NCI-H2081 (cell line): ENCODE data around the gene TOB2.

Source experiments
- DNase-seq, 2 experiments: peaks; one replicate each; lab custom pipeline; 2025; lab: John Stamatoyannopoulos, UW

TOB2 gene, protein sequence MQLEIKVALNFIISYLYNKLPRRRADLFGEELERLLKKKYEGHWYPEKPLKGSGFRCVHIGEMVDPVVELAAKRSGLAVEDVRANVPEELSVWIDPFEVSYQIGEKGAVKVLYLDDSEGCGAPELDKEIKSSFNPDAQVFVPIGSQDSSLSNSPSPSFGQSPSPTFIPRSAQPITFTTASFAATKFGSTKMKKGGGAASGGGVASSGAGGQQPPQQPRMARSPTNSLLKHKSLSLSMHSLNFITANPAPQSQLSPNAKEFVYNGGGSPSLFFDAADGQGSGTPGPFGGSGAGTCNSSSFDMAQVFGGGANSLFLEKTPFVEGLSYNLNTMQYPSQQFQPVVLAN

DNA sequence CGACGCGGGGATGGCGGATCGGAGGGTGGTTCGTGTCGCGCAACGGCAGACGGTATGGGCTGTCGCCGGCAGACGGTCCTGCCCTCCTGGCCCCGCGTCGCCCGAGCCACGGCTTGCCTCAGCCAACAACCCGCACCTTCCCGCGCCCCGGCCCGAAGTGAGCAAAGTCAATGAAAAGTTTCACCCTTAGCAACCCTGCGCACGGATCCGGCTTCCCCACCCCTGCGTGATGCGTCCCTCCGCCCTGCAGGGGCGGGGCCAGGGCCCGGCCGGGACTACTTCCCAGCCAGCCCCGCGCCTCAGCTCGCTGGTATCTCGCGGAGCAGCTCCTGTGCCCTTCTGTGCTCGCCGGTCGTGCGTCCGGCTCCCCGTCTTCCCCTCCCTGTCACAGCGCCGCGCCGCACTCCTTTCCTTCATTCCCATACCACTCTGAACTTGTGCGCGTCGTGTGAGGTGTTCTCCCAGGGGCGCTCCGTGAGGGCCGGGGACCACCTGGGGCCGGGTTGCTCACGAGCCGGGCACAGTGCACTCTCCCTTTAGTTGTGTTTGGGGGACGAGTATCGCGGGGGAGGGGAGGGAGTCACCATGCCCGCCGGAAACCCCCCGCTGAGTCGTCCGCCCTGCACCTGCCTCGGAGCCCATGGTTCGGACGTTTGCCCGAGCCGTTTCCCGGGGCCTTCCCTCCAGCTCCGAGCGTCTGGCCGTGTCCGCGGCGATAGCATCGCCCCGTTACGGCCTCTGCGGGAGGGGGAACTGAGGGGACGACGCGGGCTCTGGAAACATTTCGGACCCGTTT lies at the start of gene TOB2:
Gene TOB2, minus strand, starts transcription at position 163 of the 796 bp plus-strand sequence. CDS start 9,456 bp downstream, outside the sequence.
- DNase-seq: peak; percentile 81 to 91

DNA sequence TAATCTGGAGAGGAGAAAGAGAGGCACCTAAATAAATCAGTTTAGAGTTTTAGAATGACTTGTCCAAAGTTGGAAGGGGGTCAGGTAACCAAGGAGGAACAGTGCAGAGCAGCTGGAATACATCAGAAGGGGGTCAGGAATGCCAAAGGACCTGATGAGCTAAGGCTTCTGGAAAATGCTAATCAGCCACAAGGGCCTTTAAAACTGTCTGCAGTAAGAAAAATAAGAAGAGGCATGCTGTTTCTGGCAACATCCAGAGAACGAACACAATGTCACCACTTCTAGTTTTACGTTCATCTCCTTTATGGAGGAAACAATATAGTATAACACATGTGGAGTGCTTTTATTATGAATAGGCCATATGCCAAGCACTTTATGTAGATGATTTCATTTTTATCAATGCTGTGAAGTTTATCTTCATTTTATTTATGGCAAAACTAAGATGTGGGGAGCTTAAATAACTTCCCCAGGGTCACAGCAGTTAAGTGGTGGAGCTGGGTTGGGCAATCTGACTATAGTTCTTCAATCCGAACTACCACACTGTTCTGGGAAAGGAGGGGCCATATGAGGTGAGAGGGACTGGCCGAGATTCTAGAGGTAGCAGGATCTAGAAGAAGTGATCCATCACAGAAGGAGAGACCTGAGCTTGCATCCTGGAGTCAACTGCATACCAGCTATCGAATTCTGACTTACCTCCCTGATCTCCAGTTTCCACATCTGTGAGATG lies 44.9 kb upstream of the TOB2 start:
- DNase-seq: no peak

DNA sequence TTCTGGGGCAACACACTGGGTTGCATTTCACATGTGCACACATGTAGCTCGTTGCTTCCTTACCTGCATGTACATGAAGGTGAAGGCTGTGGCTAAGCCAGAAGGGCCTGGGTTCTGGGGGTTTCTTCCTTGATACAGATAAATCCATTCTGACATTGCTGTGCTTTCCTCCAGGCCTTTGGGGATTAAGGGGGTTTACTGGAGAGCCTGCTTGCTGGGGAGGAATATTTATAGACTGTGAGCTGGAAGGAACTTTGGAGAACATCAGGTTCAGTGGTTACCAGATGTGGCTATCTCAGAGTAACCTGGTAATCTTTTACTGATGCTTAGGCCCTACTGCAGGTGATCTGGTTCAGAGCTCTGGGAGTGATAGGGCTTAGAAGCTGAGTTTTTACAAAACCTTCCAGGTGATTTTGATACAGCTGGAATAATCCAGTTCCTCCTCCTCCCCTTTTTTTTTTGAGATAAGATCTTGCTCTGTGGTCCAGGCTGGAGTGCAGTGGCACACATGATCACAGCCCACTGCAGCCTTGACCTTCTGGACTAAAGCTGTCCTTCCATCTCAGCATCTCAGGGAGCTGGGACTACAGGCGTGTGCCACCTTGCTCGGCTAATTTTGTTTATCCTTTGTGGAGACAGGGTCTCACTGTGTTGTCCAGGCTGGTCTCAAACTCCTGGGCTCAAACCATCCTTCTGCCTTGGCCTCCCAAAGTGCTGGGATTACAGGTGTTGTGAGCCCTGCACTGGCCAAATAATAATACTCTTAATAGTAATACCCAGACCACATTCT lies 42.2 kb upstream of the TOB2 start:
- no peak for DNase-seq

DNA sequence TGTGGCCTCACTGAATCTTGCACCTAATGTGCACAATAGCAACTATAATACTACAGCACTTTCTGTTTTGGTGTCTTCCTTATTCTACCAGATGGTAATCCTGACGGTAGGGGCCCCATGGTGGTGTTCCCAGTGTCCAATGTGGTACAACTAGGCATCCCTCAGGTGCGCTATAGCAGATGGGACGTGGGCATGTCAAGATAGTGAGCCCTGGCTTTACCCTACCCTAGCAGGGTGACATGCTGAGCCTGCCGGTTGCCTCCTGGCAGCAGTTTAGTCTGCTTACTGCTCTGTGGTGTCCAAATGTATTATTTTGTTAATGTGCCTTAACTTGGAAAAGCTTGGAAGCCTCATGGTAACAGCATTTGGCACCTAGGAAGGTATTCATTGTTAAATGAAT lies 41.5 kb upstream of the TOB2 start:
- no peak for DNase-seq

DNA sequence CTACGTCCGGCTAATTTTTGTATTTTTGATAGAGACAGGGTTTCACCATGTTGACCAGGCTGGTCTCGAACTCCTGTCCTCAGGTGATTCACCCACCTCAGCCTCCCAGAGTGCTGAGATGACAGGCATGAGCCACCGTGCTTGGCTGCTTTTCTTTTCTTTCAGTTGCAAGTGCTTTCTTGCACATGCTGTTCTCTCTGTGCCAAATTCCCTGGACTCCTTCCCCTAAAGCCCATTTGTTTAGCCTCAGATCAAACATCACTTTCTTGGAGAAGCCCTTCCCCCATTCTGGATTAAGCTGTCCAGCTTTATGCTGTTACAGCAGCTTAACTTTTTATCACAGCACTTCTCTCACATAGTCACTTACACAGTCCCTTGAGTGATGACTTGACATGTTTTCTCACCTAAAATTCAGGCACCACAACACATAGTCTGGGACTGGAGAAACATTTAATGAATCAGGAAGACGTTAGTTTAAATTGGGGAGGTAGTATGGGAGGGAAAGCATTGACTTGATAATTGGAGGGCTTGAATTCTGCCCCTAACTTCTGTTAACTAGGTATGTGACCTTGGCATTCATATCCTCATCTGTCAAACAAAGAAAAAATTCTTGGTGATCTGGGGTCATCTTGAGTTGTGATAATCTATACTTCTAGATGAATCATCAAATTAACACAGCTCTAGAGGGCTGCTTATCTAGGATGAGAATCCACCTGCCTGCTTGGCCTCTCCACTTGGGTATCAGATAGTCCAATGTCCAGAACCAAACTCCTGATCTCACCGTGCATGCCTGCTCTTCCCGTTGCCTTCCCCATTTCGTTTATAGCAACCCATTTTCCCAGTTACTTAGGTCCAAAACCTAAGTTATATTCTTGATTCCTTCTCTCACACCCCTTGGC lies 40.7 kb upstream of the TOB2 start:
- no peak for DNase-seq

DNA sequence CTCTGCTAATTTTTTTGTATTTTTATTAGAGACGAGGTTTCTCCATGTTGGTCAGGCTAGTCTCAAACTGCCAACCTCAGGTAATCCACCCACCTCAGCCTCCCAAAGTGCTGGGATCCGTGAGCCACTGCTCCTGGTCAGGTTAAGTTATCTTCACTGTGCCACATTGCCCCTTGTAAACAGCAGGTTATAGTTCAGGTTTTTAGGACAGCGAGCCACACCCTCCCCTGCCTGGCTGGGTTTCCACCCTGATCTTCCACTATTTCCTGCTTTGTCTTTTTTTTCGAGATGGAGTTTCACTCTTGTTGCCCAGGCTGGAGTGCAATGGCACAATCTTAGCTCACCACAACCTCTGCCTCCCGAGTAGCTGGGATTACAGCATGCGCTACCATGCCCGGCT lies 38.4 kb upstream of the TOB2 start:
- no peak for DNase-seq

DNA sequence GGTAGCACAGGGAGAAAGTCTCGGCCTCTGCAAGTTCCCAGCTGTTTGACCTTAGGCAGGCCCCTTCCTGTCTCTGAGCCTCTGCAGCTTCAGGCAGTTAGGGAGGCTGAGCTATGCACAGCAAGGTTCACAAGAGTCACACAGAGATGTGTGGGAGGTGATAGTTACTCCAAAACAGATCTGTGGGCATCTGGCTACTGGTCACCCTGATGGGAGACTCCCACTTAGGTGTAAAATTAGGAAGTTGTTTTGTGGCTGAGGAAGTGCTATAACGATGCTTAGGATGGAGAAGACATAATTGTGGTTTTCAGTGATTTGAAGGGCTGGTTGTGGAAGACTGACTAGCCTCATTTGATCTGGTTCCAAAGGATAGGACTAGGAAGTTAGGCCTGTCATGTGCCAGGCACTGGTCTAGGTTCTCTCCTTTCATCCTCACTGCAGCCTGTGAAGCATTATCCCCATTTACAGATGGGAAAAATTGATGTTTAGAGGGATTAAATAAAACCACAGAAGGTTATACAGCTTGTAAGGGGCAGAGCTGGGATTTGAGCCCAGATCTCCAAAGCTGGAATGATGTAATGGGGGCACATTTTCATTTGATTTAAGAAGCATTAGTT lies 35.8 kb upstream of the TOB2 start:
- no peak for DNase-seq

DNA sequence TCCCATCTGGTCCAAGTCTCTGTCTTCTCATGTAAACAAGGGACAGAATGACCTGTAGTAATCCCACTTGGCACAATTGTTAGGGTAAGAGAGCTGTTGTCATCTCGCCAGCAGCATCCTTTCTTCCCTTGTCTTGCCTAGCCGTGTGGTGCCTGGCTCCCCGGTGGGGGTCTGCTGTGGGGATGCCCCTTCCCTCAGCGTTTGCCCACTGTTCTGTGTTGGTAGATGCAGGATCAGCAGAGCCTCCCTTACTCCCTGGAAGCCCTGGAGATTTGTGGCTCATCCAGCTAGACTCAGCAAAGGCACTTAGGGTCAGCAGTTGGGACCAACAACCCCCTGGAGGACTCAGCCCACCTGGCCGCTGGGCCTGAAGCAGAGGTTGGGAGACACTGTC lies 35.3 kb upstream of the TOB2 start:
- DNase-seq: no peak

DNA sequence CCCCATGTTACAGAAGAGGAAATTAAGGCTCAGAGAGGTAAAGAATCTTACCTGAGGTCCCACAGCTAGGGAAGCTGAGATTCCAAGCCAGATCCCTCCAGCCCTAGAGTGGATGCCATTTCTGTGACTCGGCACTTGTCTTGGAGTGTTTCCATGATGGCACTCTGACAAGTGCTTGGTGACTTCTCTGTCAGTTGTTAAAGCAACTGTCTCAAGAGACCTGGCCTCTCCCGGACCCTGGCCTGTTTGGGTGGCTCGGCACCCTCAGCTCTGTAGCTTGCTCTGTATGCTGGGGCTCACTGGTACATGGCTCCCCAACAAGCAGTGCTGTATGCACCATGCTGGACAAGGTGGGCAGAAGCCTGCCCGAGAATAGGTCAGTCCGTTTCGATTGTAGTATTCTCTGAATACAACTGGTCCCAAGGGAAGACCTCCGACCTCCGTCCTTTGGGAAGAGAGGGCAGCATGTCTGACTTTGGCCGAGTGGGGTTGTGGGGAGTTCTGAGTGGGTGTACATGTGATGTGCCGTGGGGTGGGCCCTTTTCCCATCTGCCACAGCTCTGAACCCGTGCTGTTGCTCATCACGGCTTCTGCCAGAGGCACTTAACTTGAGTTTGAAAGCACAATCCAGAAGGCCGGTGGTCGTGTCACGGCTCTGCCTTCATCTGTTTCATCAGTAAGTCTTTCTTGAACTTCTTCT lies 34.7 kb upstream of the TOB2 start:
- no peak for DNase-seq

DNA sequence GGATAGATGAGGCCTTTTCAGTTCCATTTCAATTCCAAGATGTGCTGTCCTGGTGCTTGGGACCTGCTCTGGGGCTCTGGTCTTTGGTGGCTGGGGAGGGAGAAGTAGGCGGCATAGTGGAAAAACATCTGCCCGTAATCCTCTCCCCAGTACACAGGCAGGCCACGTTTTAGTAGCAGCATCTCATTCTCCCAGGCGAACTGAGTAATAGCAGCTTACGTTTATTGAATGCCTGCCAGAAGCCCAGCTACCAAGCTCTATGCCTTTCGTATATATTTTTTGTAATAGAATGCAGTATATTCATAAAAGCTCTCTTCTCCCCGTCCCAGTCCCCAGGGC lies 33.8 kb upstream of the TOB2 start:
- no peak for DNase-seq

DNA sequence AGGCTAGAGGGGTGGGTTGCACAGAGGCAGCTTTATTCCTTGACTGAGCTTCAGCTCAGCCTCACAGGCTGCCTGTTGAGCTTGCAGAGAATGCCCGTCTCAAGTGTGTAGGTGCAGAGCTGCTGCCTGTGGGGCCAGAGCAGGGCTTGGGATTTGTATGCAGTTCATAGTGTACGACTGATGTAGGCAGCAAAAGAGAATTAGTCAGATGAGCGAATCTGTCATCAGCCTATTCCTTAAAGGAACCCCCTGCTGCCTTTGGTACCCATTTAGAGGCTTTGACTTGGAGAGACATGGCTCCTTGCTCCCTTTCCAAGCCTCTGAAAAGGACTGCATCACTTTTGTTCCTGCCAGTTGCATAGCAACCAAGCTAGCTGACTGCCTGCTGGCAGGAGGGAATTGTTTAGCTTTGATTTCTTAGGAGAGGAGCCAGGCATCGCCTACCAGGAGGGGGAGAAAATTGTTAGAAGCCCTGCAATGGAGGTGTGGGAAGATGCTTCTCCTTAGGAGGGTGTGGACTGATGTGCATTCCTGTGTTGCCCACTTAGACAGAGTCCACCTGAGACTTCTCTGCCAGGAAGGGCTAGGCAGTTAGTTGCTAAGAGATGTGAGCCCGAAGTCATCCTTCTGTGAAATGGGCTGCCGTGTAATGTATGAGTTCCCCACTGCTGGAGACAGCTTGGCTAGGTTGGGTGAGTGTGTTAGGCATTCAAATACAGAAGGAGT lies 33.2 kb upstream of the TOB2 start:
- DNase-seq: no peak

DNA sequence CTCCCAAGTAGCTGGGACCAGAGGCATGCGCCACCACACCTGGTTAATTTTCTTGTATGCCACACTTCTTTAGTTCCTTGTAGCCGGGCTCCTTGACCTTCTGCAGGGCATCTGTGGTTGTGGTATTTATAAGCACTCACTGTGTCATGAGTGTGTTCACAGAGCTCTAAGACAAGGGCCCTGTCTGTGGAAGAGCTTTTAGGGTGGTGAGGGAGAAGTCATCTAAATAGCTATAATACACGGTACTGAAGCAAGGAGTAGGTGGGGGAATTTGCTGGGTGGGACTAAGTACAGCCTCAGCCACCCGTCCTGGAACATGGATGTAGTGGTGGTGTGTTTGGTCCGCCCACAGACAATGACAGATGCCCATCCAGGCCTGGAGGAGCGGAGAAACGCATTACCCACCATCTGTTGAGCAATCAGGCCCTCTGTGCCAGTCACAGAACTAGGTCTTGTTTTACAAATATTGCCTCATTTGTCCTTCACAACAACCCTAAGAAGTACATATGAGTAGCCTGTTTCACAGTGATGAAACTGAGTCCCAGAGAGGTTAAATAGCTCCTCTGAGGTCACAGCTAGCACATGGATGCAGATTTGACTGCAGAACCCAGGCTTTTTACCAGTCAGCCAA lies 32.4 kb upstream of the TOB2 start:
- DNase-seq: no peak

DNA sequence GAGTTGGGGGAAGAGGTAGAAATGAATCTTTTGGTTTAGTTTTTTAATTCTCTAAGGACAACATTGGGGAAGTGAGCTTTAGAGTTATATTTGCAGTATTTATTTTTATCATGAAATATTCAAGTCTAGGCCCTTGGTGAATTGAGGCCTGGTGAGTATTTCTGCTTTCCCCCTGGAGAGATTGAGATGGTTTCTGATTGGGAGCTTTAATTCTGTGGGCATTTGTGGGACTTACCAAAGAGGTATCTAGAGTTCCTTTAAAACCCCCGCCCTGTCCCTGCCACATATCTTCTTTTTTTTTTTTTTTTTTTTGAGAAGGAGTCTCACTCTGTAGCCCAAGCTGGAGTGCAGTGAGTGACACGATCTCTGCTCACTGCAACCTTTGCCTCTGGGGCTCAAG lies 31.9 kb upstream of the TOB2 start:
- no peak for DNase-seq

DNA sequence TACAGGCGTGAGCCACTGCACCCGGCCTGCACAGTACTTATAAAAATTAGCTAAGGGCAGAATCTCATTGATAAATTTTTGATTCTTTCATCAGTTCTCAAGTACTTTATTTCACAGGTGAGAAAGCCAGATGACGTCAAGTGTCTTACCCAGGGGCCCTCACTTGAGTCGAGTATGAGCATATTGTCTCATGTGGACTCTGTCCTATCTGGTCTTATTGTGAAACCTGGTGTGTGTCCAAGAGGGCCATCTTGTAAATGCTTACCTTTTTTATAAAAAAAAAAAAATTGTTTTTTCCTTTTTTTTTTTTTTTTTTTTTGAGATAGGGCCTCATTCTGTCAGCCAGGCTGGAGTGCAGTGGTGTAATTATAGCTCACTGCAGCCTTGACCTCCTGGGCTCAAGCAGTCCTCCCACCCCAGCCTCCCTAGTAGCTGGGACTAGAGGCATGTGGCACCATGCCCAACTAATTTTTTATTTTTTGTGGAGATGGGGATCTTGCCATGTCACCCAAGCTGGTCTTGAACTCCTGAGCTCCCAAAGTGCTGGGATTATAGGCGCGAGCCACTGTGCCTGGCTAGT lies 28.4 kb upstream of the TOB2 start:
- DNase-seq: no peak

DNA sequence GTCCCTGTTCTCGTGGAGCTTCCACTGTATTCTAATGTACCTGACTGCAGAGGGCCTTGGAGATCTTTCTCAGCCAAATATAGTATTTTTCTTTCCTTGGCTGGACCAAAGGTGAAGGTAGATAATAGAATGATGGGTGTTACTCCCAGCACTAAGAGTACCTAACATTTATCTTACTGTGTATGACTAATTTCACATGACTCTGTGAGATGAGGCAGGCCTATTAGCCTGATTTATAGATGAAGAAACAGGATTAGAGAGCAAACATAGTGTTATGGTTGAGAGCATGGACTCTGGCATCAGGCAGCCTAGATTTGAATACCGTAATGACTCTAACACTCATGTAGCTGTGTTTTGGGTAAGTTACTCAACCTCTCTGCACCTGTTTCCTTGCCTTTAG lies 25.0 kb upstream of the TOB2 start:
- DNase-seq: no peak

DNA sequence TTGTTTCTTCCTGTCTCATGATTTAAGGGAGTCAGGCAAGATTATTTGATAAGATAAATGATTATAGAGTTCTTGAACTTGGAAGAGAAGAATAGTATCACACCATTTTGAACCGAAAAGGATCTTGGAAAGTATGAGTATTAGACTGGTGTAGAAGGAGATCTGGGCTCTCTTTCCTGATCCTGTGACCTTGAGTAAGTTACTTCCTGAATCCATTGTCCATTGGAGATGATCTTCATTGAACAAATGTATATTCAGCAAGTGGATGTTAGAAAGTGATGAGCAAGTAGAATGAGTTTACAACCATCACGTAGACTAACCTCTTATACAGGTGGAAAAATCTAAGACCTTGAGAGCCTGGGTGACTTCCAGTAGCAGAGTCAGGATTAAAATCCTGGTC lies 24.3 kb upstream of the TOB2 start:
- DNase-seq: no peak

DNA sequence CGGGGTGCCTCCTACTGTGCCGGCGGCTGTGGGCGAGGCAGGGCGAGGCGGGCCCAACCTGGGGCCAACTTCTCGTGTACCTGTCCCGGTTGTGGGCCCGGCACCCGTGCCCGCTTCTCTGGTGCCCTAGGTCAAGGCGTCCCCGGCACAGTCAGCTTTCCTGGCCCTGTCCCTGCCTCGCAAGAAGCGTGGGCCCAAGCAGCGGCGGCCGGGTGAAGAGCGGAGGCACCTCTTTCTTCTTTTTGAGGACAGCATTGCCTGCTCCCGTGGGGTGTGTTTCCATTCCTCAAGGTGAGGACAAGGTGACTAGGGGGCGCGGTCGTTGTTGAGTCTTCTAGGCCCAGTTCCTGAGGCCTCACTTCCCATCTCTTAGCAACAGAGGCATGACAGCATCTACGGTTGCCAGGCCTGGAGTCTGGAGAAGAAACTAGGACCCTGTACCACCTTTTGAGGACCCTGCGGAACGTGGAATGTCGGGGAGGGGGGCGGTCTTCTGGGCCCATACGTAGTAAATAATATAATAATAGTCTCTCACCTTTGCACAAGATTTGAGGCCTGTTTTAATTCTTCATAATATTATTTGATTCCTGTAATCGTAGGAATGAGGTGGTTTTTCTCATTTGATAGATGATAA lies 22.7 kb upstream of the TOB2 start:
- DNase-seq: no peak
